Fibroblast of lung (primary cell): Measurements from ENCODE around the gene CSF2. TPM values are rescaled to one million over a fixed set of nuclear protein-coding genes. Genes with fewer than 3 reads are reported as not detected.

Experiments
- DNase-seq, 2 donors: peaks; one replicate each; pipeline versions ENCODE4 v3.0.0 to v3.0.0-alpha.2; 2010; ENCODE audit warnings: low read depth in 2 of 2
- H2AFZ ChIP-seq: 2 replicates; pipeline ENCODE4 v1.5.1; 2012; ENCODE audit warnings: low read length, control low read depth, inconsistent platforms
- H3K27ac ChIP-seq: 2 replicates; pipeline ENCODE4 v1.5.1; 2011; ENCODE audit warnings: low read length, control low read depth; ENCODE audit not compliant: insufficient read depth
- H3K27me3 ChIP-seq: 2 replicates; pipeline ENCODE4 v1.5.1; 2011; ENCODE audit warnings: mild to moderate bottlenecking, low read length; ENCODE audit not compliant: control insufficient read depth, insufficient read depth
- H3K36me3 ChIP-seq: 2 replicates; pipeline ENCODE4 v1.5.1; 2011; ENCODE audit warnings: low read length; ENCODE audit not compliant: control insufficient read depth, insufficient read depth
- H3K4me1 ChIP-seq: 2 replicates; pipeline ENCODE4 v1.5.1; 2011; ENCODE audit warnings: low read length; ENCODE audit not compliant: control insufficient read depth, insufficient read depth; ENCODE audit errors: extremely low read depth
- H3K4me2 ChIP-seq: 2 replicates; pipeline ENCODE4 v1.5.1; 2011; ENCODE audit warnings: low read length, control low read depth; ENCODE audit not compliant: insufficient read depth; ENCODE audit errors: extremely low read depth
- H3K4me3 ChIP-seq, 4 experiments: fragments of 200-600 bp in 1 of 4; sonication (generic) in 1 of 4; replicated peaks in 1 of 4; 2 replicates each; pipeline ENCODE4 v1.5.1; 2011 to 2016; ENCODE audit warnings: low read length in 4 of 4, low read depth in 3 of 4, mild to moderate bottlenecking in 3 of 4, control low read depth in 2 of 4, inconsistent platforms in 1 of 4, mixed read lengths in 1 of 4; ENCODE audit not compliant: insufficient read depth in 1 of 4; ENCODE audit errors: control extremely low read depth in 1 of 4
- H3K79me2 ChIP-seq: 2 replicates; pipeline ENCODE4 v1.5.1; 2012; ENCODE audit warnings: mild to moderate bottlenecking, low read length, inconsistent platforms; ENCODE audit not compliant: control insufficient read depth, insufficient read depth
- H3K9ac ChIP-seq: 2 replicates; pipeline ENCODE4 v1.5.1; 2011; ENCODE audit warnings: mild to moderate bottlenecking, low read length, control low read depth; ENCODE audit not compliant: insufficient read depth
- H3K9me3 ChIP-seq: 2 replicates; pipeline ENCODE4 v1.5.1; 2012; ENCODE audit warnings: low read depth, low read length; ENCODE audit not compliant: control insufficient read depth, insufficient read depth
- H4K20me1 ChIP-seq: 2 replicates; pipeline ENCODE4 v1.5.1; 2011; ENCODE audit warnings: low read length; ENCODE audit not compliant: control insufficient read depth, insufficient read depth; ENCODE audit errors: extremely low read depth
- EZH2 ChIP-seq: IDR thresholded peaks from 2 replicates; pipeline ENCODE4 v1.5.1; 2012; ENCODE audit warnings: low read length, control low read depth, mild to moderate bottlenecking; ENCODE audit errors: missing control alignments
- polyA plus RNA-seq, 2 donors: library from polyadenylated mRNA; depleted of rRNA in 1 of 2; stranded (reverse) in 1 of 2; unstranded in 1 of 2; fragments of >200 nt; gene quantifications; 2 replicates each; pipeline ENCODE4 v1.2.1, GENCODE V29; 2011 to 2012; ENCODE audit warnings: missing spikeins in 1 of 2
- total RNA-seq: library from RNA; depleted of rRNA; stranded (reverse); fragments of >200 nt; gene quantifications from 2 replicates; pipeline ENCODE4 v1.2.1, GENCODE V29; 2014
- TF ChIP-seq, protein P1 (sequence below), 2 donors: IDR thresholded peaks in 1 of 2; conservative IDR thresholded peaks in 1 of 2; 1 replicate in 1 of 2; 2 replicates in 1 of 2; pipeline ENCODE4 v1.5.1; 2011 to 2012; ENCODE audit warnings: low read length in 2 of 2, control low read depth in 1 of 2, inconsistent platforms in 1 of 2, low read depth in 1 of 2, mild to moderate bottlenecking in 1 of 2

Gene CSF2
- total and polyA plus RNA-seq, 2 donors (not counting 1 experiment from before 2014, with no cell fraction given), result 0.09 to 0.66 TPM

- H3K27me3 ChIP-seq, result no peaks in the 10 kb centered on the region
- H3K4me2 ChIP-seq, result peak overlapping the region; percentile 68
- H3K9me3 ChIP-seq, result no peaks in the 10 kb centered on the region
- no peak overlapping the region for H3K9ac ChIP-seq
- H3K27ac ChIP-seq, result peak overlapping the region; percentile 92
- H3K4me1 ChIP-seq, result peaks cover 20% of the 10 kb centered on the region
- H4K20me1 ChIP-seq, result no peaks in the 10 kb centered on the region
- no peak overlapping the region for H3K4me3 ChIP-seq
- no peaks in the 10 kb centered on the region for H3K36me3 ChIP-seq
- H3K79me2 ChIP-seq, result no peaks in the 10 kb centered on the region
- no peak overlapping the region for H2AFZ ChIP-seq
- TF ChIP-seq, protein P1, sequence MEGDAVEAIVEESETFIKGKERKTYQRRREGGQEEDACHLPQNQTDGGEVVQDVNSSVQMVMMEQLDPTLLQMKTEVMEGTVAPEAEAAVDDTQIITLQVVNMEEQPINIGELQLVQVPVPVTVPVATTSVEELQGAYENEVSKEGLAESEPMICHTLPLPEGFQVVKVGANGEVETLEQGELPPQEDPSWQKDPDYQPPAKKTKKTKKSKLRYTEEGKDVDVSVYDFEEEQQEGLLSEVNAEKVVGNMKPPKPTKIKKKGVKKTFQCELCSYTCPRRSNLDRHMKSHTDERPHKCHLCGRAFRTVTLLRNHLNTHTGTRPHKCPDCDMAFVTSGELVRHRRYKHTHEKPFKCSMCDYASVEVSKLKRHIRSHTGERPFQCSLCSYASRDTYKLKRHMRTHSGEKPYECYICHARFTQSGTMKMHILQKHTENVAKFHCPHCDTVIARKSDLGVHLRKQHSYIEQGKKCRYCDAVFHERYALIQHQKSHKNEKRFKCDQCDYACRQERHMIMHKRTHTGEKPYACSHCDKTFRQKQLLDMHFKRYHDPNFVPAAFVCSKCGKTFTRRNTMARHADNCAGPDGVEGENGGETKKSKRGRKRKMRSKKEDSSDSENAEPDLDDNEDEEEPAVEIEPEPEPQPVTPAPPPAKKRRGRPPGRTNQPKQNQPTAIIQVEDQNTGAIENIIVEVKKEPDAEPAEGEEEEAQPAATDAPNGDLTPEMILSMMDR (conservative IDR thresholded peaks at IDR 0.05 in 1 of 2, IDR thresholded peaks at IDR 0.05 in 1 of 2; ENCODE audit: low read depth in 1 of 2, low read length in 2 of 2), result no peak
- no peak for TF ChIP-seq EZH2
- DNase-seq, result no peak
These were observed 21.9 kb downstream of the CSF2 start for GRCh38 chr5:132095424-132095972.

DNA sequence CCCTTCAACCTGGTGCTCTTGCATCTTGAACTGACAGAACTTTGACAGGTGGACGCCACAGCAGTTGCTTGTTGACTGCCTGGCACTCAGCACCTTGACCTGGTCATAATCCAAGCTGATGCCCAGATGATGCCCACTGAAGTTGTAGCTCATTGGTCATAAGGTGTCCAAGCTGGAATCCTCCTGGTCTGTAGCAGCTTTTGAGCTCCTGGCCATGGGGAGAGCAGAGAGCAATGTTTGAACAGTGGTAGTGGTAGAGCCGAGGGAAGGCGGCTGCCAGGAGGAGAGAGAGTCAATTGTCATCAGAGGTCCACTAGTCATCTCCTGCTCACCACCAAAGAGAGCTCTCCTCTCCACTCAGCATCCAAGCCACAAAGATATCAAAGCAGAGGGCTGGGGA is 23.3 kb downstream of the CSF2 start:
- Histone ChIP-seq H3K4me1 (peaks cover 20% of the 10 kb centered on the region), H3K36me3 (no peaks in the 10 kb centered on the region), H3K9me3 (no peaks in the 10 kb centered on the region), H2AFZ (no peak overlapping the region), H4K20me1 (no peaks in the 10 kb centered on the region), H3K79me2 (no peaks in the 10 kb centered on the region), H3K9ac (no peak overlapping the region), H3K4me3 (no peak overlapping the region), H3K4me2 (no peak overlapping the region), H3K27me3 (no peaks in the 10 kb centered on the region), H3K27ac (no peak overlapping the region)
- TF ChIP-seq EZH2, result no peak
- TF ChIP-seq, protein P1 (conservative IDR thresholded peaks at IDR 0.05 in 1 of 2, IDR thresholded peaks at IDR 0.05 in 1 of 2; ENCODE audit: low read depth in 1 of 2, low read length in 2 of 2), result no peak
- no peak for DNase-seq

DNA sequence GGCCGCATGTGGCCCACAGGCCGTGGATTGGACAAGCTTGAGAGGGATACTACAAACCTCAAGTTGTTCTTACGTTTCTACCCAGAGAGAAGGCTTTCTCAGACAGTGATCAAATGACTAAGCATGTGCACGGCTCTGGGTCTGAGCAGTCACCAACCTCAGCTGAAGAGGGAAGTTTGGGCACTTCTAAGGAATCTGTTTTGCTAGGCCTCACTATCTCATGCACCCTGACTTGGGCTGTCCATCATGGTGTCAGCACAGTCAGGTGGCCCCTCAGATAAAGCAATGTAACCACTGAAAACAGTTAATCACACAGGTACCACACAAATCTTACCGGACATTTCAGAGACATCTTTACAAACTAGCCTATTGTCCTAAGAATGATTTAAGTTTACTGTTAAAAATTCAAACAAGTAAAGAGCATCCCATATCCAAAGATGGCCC is 24.6 kb downstream of the CSF2 start:
- peaks cover 27% of the 10 kb centered on the region for H3K4me1 ChIP-seq
- no peaks in the 10 kb centered on the region for H3K27me3 ChIP-seq
- H3K36me3 ChIP-seq, result no peaks in the 10 kb centered on the region
- no peaks in the 10 kb centered on the region for H3K9me3 ChIP-seq
- no peak overlapping the region for H3K4me3 ChIP-seq
- peak in 1 of 2 donors; percentile 79 for DNase-seq
- no peaks in the 10 kb centered on the region for H4K20me1 ChIP-seq
- H3K9ac ChIP-seq, result no peak overlapping the region
- H2AFZ ChIP-seq, result no peak overlapping the region
- no peaks in the 10 kb centered on the region for H3K79me2 ChIP-seq
- H3K27ac ChIP-seq, result no peak overlapping the region
- no peak for TF ChIP-seq EZH2
- TF ChIP-seq, protein P1 (conservative IDR thresholded peaks at IDR 0.05 in 1 of 2, IDR thresholded peaks at IDR 0.05 in 1 of 2; ENCODE audit: low read depth in 1 of 2, low read length in 2 of 2), result no peak
- no peak overlapping the region for H3K4me2 ChIP-seq
